ENCODE data around the gene DNM3.
A peak's percentile ranks its signal among the peaks of the same experiment; 100 is the strongest.

The DNM3 gene

GRCh38 chr1:171819946-171820345 is 21.4 kb upstream of the DNM3 start:
- no peak for ATAC-seq

DNA sequence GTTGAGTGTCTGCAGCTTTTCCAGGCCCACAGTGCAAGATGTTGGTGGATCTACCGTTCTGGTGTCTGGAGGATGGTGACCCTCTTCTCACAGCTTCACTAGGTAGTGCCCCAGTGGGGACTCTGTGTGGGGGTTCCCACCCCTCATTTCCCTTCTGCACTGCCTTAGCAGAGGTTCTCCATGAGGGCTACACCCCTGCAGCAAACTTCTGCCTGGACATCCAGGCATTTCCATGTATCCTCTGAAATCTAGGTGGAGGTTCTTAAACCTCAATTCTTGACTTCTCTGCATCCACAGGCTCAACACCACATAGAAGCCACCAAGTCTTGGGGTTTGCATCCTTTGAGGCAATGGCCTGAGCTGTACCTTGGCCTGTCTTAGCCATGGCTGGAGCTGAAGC is 14.3 kb upstream of the DNM3 start:
- no peak for ATAC-seq

GRCh38 chr1:171828794-171829193 is 12.5 kb upstream of the DNM3 start:
- ATAC-seq: no peak

DNA sequence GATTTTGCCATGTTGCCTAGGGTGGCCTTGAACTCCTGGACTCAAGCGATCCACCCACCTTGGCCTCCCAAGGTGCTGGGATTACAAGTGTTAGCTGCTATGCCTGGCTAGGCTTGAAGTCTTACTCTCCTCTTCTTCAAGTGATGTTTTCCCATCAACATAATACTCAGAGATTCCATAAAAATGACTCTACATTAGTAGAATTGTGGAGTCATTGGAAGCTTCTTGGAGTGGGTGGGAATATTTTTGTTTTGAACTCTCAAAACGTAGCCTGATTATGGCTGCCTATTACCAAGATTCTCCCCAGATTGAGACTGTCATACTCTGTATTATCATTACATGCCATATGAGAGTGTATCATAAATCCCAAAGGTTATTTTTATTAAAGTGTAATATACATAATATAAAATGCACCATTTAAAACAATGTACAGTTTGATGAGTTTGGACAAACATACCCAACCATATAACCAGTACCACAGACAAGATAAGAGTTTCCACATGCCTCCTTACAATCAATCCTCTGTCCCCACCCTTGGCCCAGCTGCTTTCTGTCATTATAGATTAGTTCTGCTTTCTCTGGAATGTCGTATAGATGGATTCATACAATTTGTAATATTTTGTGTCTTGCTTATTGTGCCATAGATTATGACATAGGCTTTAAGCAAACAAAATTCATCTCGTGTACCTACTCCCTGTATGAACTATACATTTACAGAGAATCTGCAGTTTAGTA is 8.0 kb upstream of the DNM3 start:
- ATAC-seq: no peak

DNA sequence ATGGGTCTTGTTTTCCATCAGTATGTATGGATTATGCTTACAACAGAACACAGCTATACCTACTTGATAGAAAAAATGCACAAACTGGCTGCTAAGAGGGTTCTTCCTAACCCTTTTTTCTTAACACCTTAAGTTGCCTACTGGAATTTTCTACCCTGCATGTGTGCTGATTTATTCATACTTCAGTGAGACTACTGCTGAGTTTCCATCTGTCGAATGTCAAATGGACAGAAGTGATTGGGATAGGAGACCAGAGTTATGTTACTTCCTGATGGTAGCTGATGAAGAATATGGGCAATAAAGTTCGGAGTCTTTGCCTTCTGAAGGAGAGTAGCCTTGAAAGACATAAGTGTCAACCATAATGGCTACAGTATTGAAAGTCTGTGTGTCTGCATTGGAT is 6.5 kb upstream of the DNM3 start:
- ATAC-seq: no peak

GRCh38 chr1:171835891-171836290 is 5.4 kb upstream of the DNM3 start:
- peak in 1 of 2 donors; percentile 38 for ATAC-seq

DNA sequence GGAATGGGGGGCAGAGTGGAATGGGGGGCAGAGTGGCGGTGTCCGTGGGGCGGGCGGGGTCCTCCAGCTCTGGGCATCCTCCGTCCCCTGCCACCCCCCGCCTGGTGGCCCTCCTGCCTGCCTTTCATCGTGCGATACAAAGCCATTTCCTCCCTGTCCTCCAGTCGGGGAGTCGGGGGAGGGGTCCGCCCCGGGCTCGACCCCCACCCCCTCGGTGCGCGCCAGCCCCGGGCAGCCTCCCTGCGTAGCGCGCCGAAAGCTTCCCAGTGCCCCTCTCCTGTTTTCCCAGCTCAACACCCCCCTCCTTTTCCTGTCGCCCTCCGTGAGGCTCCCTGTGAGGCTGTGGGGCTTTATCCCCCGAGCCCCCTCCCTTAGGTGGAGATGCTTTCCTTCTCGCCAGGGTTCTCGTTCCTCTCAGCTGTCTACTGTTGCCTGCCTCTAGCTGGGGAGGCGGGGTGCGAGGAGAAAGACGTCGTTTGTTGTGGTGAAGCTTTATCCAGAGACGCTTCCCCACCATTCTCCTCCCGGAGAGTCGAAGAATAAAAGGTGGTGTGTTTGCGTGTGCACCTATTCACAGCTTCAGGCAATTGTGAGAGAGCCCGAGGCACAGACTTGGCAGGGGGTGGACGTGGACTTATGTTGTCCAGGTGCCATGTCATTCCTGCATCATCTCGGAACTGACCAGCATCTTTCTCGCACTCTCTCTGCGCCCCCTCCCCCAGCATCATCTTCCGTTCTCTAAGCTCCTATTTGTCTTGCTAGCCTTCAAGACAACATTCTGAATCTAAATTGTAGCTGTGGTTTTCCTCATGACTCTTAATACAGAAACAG is 848 bp downstream of the DNM3 start:
- no peak for ATAC-seq

DNA sequence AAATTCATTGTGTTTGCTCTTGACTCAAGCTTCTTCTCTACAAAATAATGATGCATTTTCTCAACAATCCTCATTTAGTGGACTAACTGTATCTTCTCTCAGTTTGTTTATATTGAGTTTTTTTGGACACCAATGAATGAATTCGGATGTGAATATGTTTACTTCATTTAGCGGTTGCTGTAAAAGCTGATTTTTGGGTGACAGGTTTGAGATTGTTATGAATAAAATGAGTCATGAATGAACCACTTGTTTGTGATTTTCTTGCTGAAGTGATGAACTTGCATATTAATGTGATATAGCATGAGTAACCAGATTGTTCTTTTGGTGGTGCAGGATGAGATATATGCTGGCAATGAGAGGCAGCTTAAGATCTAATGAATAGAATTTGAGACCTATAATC is 3.1 kb downstream of the DNM3 start:
- ATAC-seq: no peak

DNA sequence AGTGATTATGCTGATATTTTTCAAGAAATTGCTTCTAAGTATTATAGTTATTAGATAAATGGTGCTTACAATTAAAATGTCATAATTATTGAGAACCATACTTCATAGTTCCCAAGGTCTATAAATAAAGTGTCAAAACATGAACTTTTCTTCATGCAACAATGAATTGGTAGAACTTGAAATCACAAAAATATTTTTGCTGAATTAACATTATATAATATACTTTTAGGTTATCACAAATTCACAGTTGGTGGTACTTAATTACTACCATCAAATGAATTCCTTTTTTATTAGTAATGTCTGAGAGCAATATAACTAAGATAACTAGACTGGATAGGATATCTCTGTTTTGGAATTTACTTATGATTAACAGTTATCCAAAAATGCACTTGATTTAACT is 4.7 kb downstream of the DNM3 start:
- ATAC-seq: no peak

DNA sequence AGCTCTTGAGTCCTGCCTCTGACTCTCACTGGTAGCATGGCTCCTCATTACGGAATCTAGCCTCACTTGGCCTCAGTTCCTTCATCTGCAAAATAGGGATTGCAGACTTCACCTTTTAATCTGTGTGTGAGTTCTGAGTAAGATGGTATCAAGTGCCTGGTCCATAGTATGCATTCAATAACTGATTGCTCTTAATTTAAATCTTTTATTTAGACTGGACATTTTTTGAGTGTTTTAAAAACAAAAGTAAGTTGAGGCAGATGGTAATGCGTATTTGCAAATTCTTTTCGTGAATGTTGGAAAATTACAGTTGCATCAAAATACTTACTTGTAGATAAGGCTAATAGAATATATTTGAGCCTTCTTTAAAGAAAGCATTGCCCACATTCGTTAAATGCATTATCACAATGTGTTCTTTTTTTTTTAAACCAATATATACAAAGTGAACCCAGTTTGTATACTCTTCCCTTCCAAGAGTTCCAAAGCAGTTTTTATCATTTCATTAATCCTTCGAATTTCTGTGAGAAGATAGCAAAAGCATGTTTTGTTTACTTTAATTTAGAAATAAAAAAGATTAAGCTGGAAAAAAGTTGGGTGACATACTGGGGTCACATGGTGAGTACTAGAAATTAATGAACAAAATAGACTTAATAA is 8.1 kb downstream of the DNM3 start:
- no peak for ATAC-seq

- ATAC-seq: no peak
These were observed 9.5 kb downstream of the DNM3 start for GRCh38 chr1:171850651-171851350.

DNA sequence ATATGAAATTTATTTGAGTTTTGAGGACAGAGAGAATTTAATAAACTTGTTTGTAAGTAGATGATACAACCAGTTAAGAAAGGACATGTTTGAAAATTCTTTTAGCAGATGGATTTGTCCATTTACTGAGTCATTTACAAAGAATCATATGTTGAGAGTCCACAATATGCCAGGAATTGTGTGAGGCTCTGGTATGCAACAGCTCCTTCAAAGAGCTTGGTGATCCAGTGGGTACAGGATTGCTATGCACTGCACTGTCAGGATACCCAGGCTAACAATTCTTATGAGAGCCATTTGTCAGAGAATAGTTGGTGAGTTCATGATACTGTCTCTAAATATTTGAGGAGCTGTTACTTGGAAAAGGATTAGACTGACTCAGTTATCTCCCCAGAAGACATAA is 11.0 kb downstream of the DNM3 start:
- no peak for ATAC-seq

DNA sequence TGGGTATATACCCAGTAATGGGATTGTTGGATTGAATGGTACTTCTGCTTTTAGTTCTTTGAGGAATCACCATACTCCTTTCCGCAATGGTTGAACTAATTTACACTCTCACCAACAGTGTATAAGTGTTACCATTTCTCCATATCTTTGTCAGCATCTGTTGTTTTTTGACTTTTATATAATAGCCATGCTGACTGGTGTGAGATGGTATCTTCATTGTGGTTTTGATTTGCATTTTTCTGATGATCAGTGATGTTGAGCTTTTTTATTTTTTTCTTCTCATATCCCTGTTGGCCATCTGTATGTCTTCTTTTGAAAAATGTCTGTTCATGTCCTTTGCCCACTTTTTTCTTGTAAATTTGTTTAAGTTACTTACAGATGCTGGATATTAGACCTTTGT is 14.1 kb downstream of the DNM3 start:
- no peak for ATAC-seq

DNA sequence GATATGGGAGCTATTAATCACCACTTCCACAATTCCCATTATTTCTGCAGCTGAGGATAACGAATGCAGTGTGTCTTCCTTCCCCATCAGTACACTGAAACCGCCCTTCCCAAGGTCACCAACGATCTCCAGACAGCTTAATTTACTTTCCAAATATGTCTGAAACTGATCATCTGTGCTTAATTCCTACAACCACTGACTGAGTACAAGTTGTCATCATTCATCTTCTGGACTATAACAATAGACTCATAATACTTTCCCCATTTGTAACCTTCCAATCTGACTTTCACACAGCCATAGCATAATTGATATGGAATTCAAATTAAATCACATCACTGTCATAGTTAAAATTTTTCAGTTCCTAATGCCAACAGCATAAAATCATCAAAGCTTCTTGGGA is 17.4 kb downstream of the DNM3 start:
- ATAC-seq: no peak

GRCh38 chr1:171860696-171861095 is 19.4 kb downstream of the DNM3 start:
- no peak for ATAC-seq

DNA sequence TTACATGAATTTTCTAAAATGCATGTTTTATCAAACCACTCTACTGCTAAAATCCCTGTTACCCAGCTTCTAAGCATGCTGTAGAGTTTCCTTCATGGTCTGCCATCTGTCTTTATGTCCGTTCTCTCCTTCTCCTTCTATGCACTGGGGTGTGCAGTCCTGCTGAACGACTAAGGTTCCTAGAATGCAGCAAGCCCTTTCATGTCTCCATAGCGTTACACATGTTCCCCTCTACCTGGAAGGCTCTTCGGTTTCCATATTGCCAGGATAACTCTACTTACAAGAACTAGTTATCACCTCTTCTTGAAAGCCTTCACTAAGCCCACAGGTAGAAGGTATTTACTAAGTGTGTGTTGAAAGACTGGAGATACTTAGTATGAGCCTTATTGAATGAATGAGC is 22.2 kb downstream of the DNM3 start:
- no peak for ATAC-seq

DNA sequence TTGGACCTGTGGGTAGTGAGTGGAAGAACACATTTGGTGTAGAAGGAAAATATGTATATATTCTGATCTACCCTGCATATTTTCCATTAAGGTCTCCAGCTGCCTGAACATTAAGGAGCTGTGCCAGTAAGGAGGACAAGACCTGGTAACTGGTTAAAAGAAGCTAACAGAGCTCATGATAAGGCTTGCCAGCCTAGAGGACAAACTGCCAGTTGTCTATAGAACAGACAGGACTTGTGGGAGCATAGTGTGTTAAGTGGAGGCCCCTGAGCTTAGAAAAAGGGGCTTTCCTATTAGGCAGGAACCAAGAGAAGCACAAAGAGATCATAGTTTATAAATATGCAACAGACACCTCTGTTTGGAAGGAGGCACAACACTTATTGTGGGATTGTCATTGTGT is 23.0 kb downstream of the DNM3 start:
- ATAC-seq: no peak

DNA sequence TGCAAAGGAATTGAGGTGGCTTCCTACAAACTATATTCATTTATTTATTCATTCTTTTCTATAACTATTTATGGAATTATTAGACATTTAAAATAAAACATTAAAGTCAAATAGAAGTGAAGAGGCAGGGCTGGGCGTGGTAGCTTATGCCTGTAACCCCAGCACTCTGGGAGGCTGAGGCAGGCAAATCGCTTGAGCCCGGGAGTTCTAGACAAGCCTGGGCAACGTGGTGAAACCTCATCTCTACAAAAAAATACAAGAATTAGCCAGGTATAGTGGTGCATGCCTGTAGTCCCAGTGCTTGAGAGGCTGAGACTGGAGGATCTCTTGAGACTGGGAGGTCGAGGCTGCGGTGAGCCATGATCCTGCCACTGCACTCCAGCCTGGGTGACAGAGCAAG is 23.8 kb downstream of the DNM3 start:
- ATAC-seq: no peak

DNA sequence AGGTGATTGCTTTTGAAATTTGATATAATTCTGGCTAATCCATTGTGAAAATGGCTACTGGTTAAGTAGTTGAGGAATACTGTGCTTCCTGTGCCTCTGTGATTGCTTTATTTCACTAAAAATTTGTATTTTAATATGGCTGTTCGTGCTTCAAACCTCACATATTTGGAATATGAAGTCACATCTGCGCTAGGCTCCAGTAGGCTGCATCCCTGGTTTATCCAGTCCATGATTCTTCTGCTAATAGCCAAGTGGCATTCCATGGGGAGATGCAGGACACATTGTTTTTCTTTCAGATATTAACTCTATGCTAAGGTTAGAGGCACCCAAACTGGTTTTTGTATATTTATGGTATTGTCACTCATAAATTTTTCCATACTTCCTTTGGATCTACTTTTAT is 25.9 kb downstream of the DNM3 start:
- no peak for ATAC-seq

DNA sequence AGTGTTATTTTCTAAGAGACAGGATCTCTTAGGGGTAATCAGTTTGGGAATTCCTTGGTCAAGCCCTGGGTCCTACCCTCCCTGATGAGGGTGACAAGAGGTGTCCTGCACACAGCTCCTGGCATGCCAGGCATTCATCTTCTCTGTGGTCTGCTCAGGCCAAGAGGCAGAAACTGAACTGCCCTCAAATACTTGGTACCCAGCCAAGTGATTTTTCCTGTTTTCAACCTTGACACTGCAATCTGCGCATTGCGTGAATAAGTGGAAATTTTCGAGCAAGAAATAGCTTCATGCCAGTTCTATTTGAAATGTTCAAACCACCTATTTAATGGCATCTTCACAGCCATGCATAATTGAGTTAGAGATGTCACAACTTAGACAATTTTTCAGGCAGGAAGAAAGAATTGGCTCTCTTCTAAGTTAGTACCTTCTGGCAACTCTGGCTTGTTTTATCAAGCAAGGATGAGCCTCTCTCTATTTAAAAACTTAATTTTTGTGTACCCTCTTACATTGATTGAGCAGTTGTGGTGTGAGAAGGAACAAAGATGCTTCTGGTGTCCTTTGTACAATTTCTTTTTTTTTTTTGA is 27.0 kb downstream of the DNM3 start:
- no peak for ATAC-seq

- no peak for ATAC-seq
These were observed 27.8 kb downstream of the DNM3 start for GRCh38 chr1:171869097-171869496.

DNA sequence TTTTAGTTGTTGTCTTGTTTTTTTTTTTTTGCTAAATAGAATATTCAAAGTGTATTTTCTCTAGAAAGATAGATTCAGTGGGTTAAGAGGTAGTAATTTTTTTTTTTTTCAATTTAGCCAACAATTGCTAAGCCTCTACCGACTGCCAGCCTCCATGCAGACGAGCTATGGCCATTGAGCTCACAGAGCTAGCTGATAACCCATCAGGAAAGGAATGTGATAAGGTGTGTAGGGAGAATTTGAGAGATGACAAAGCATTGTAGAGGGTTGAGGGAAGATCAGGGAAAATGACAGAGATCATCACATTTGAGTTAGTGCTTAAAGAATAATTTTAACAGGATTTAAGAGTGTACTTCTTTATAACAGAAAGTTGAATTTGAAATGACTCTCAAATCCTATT is 30.6 kb downstream of the DNM3 start:
- no peak for ATAC-seq

DNA sequence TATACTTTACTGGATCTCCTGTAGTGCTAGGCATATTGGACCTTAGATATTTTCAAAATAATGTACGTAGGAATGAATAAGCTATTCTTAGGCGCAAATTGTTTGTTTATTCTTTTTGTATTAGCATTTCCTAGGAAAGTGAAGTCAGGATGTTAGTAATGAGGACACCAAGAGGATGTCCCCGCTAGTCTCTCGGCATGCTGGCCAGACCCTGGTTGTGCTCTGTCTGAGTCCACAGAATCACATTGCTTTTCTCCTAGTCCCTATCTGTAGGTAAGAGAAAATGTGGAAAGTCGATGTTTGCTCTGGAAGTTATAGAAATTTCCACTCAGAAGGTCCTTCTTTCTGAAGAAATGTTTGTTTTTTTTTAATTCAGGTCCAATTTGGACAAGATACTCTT is 31.1 kb downstream of the DNM3 start:
- no peak for ATAC-seq
